Measurements from ENCODE around the gene GAS7. TPM values are rescaled to one million over a fixed set of nuclear protein-coding genes. Genes with fewer than 3 reads are reported as not detected.

GAS7 gene
- total RNA-seq, 3 donors from 2014 or later = 0.30 to 1.6 (median 0.82) TPM

DNA sequence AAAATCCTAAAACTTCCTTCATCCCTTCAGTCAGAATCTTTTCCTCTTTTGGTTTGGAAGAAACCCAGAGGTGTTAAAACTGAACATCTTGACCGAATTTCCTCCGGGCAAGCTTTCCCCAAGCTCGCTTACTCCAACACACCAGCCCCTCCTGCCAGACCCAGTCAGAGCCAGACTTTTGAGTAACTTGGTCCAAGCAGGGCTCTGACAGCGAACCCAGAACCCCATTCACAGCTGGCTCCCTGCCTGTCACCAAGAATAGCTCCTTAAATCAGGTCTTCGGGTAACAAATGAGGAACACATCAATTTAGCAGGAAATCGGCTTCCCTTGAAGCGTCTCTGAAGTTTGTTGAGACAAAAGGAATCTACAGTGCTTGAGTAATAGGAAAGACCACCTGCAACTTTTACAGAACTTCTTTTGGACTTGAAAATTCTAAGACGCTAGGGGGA lies 27.3 kb downstream of the GAS7 start:
- DNase-seq (no peak), ATAC-seq (no peak)
- Mint-ChIP-seq H3K27me3 (ENCODE audit: low read depth) (peaks cover 24% of the 10 kb centered on the region), H3K4me3 (no peak overlapping the region), H3K4me1 (ENCODE audit: low read depth) (peaks cover 17% of the 10 kb centered on the region), H3K36me3 (ENCODE audit: insufficient read depth) (no peaks in the 10 kb centered on the region), H3K9me3 (no peaks in the 10 kb centered on the region)

GRCh38 chr17:10170233-10170632 lies 28.2 kb downstream of the GAS7 start:
- Mint-ChIP-seq H3K9me3 (no peaks in the 10 kb centered on the region), H3K27me3 (ENCODE audit: low read depth) (peaks cover 24% of the 10 kb centered on the region), H3K36me3 (ENCODE audit: insufficient read depth) (no peaks in the 10 kb centered on the region), H3K4me3 (no peak overlapping the region), H3K4me1 (ENCODE audit: low read depth) (peaks cover 17% of the 10 kb centered on the region)
- no peak for ATAC-seq
- no peak for DNase-seq

DNA sequence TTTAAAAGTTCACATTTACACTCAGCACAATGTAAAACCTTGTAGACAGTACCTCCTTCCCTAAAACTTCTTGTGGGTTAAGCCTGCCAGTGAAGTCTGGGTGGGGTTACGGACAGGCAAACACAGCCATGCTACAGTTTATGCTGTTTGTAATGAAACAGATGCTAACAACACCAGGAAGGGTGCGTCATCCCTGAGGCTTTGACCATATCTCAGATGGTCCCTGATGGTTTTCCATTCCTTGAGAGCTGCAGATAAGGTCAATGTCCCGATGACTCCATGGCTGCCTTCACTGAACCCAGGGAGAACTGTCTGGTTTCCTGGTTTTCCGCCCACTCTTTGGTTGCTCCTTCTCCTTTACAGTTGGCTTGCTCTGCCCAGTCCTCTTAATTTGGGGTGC lies 29.1 kb downstream of the GAS7 start:
- Mint-ChIP-seq H3K4me1 (ENCODE audit: low read depth) (peaks cover 17% of the 10 kb centered on the region), H3K4me3 (no peak overlapping the region), H3K36me3 (ENCODE audit: insufficient read depth) (no peaks in the 10 kb centered on the region), H3K9me3 (no peaks in the 10 kb centered on the region), H3K27me3 (ENCODE audit: low read depth) (peaks cover 24% of the 10 kb centered on the region)
- DNase-seq = no peak
- no peak for ATAC-seq

- Mint-ChIP-seq H3K4me3 (no peak overlapping the region), H3K4me1 (ENCODE audit: low read depth) (peaks cover 6% of the 10 kb centered on the region), H3K36me3 (ENCODE audit: insufficient read depth) (no peaks in the 10 kb centered on the region), H3K9me3 (no peaks in the 10 kb centered on the region), H3K27me3 (ENCODE audit: low read depth) (peaks cover 15% of the 10 kb centered on the region)
- DNase-seq = no peak
- no peak for ATAC-seq
These were observed 32.0 kb downstream of the GAS7 start for GRCh38 chr17:10166176-10166935.

GRCh38 chr17:10162096-10162495 lies 36.3 kb downstream of the GAS7 start:
- no peak for ATAC-seq
- no peaks in the 10 kb centered on the region for H3K27me3 Mint-ChIP-seq (ENCODE audit: low read depth)
- no peak overlapping the region for H3K4me3 Mint-ChIP-seq
- no peaks in the 10 kb centered on the region for H3K36me3 Mint-ChIP-seq (ENCODE audit: insufficient read depth)
- peaks cover 6% of the 10 kb centered on the region for H3K4me1 Mint-ChIP-seq (ENCODE audit: low read depth)
- DNase-seq = no peak
- no peaks in the 10 kb centered on the region for H3K9me3 Mint-ChIP-seq

DNA sequence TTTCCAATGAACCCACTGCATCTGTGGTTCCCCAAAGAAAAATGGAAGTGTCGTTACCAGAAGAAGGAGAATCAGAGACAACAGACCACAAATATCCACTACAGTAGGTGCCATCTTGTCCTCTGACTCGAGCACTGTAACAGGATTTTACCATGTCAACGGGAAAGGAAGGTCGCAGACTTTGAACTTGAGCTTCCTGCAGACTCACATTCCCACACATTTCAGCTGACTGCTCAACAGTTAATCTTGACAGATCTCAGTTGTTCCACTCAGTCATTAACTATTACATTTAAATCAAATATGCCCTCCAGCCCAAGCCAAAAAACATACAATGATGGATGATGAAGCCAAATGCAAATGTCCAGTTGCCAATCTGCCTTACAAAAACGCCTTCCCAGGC lies 37.0 kb downstream of the GAS7 start:
- Mint-ChIP-seq H3K4me1 (ENCODE audit: low read depth) (peaks cover 11% of the 10 kb centered on the region), H3K9me3 (no peaks in the 10 kb centered on the region), H3K4me3 (no peak overlapping the region), H3K36me3 (ENCODE audit: insufficient read depth) (no peaks in the 10 kb centered on the region), H3K27me3 (ENCODE audit: low read depth) (no peaks in the 10 kb centered on the region)
- ATAC-seq (no peak), DNase-seq (no peak)

- peak in 1 of 2 donors; percentile 14 for ATAC-seq
These were observed 41.3 kb downstream of the GAS7 start for GRCh38 chr17:10156948-10157607.

DNA sequence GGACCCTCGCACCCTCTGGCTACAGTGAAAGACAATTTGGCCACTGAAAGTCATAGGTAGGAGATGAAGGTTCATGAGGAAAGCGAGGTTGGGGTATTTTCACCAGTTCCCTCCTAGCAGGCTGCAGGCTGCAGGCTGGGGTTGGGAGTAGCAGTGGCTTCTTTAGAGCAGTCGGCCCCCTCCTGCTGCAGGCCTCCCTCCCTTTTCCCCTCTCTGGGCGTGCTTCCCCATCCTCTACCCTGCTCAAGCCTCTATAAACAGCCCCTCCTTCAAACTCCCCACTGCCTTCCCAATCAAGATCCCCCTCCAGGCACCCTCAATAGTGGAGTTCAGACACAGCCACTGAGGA lies 41.8 kb downstream of the GAS7 start:
- DNase-seq (no peak), ATAC-seq (no peak)
- H3K9me3 Mint-ChIP-seq = no peaks in the 10 kb centered on the region
- H3K4me1 Mint-ChIP-seq (ENCODE audit: low read depth) = peaks cover 16% of the 10 kb centered on the region
- H3K4me3 Mint-ChIP-seq = no peak overlapping the region
- no peaks in the 10 kb centered on the region for H3K36me3 Mint-ChIP-seq (ENCODE audit: insufficient read depth)
- no peaks in the 10 kb centered on the region for H3K27me3 Mint-ChIP-seq (ENCODE audit: low read depth)

More at GRCh38 chr17:10156948-10157607, 41.3 kb downstream of the GAS7 start:
- no peak for DNase-seq
- no peaks in the 10 kb centered on the region for H3K9me3 Mint-ChIP-seq
- no peak overlapping the region for H3K4me3 Mint-ChIP-seq
- H3K4me1 Mint-ChIP-seq (ENCODE audit: low read depth) = peaks cover 12% of the 10 kb centered on the region
- H3K27me3 Mint-ChIP-seq (ENCODE audit: low read depth) = no peaks in the 10 kb centered on the region
- H3K36me3 Mint-ChIP-seq (ENCODE audit: insufficient read depth) = no peaks in the 10 kb centered on the region

- no peaks in the 10 kb centered on the region for H3K36me3 Mint-ChIP-seq (ENCODE audit: insufficient read depth)
- ATAC-seq (no peak), DNase-seq (no peak)
- H3K9me3 Mint-ChIP-seq = no peaks in the 10 kb centered on the region
- H3K27me3 Mint-ChIP-seq (ENCODE audit: low read depth) = no peaks in the 10 kb centered on the region
- no peak overlapping the region for H3K4me3 Mint-ChIP-seq
- H3K4me1 Mint-ChIP-seq (ENCODE audit: low read depth) = peaks cover 16% of the 10 kb centered on the region
These were observed 42.4 kb downstream of the GAS7 start for GRCh38 chr17:10156077-10156435.

DNA sequence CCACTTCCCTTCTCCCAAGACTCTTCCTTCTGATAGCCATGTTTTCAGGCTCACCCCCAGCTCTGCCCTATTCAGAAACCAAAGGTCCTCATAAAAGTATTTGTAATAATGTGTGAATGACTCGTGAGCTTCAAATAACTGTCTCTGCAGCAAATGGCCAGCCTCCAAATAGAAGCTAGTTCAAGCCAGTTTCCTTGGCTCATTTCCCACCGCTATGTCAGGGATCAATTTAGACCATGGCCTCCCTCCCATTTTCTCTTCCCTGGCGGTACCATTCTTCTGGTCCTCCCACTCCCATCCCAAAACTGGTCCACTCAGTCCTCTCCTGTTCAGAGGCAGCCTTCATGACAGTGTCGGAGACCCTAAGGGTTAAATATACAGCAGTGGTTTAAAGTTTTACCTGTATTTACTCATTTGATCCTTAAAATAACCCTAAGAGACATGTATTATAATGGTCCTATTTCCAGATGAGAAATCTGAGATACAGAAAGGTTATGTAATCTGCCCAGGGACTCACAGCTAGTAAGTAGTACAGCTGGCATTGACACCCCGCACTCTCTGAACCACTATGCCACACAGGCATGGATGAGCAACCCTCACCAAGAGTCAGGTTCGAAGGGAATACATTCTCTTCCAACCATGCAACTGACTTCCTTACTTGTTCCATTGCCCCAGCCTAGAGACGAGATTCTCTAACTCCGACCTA lies 42.9 kb downstream of the GAS7 start:
- Mint-ChIP-seq H3K4me1 (ENCODE audit: low read depth) (peaks cover 16% of the 10 kb centered on the region), H3K36me3 (ENCODE audit: insufficient read depth) (no peaks in the 10 kb centered on the region), H3K4me3 (no peak overlapping the region), H3K27me3 (ENCODE audit: low read depth) (no peaks in the 10 kb centered on the region), H3K9me3 (no peaks in the 10 kb centered on the region)
- DNase-seq (no peak), ATAC-seq (no peak)

- H3K9me3 Mint-ChIP-seq = no peaks in the 10 kb centered on the region
- H3K4me1 Mint-ChIP-seq (ENCODE audit: low read depth) = peaks cover 19% of the 10 kb centered on the region
- DNase-seq (no peak), ATAC-seq (no peak)
- no peak overlapping the region for H3K4me3 Mint-ChIP-seq
- H3K36me3 Mint-ChIP-seq (ENCODE audit: insufficient read depth) = no peaks in the 10 kb centered on the region
- no peaks in the 10 kb centered on the region for H3K27me3 Mint-ChIP-seq (ENCODE audit: low read depth)
These were observed 46.5 kb downstream of the GAS7 start for GRCh38 chr17:10151667-10152496.

GRCh38 chr17:10149573-10150399 lies 48.6 kb downstream of the GAS7 start:
- DNase-seq (no peak), ATAC-seq (peak; percentile 14 to 18)
- H3K4me1 Mint-ChIP-seq (ENCODE audit: low read depth) = peaks cover 21% of the 10 kb centered on the region
- H3K27me3 Mint-ChIP-seq (ENCODE audit: low read depth) = no peaks in the 10 kb centered on the region
- no peak overlapping the region for H3K4me3 Mint-ChIP-seq
- H3K9me3 Mint-ChIP-seq = no peaks in the 10 kb centered on the region
- H3K36me3 Mint-ChIP-seq (ENCODE audit: insufficient read depth) = no peaks in the 10 kb centered on the region

GRCh38 chr17:10147761-10148415 lies 50.5 kb downstream of the GAS7 start:
- Mint-ChIP-seq H3K36me3 (ENCODE audit: insufficient read depth) (no peaks in the 10 kb centered on the region), H3K4me3 (no peak overlapping the region), H3K27me3 (ENCODE audit: low read depth) (no peaks in the 10 kb centered on the region), H3K9me3 (no peaks in the 10 kb centered on the region), H3K4me1 (ENCODE audit: low read depth) (peaks cover 22% of the 10 kb centered on the region)
- ATAC-seq (no peak), DNase-seq (no peak)

All from activated T-cell treated with anti-CD3 and anti-CD28 coated beads, Interleukin-2, amount 50 U/mL, for 4 hours (primary cell).